ENCODE results near the gene SEZ6L2. TPM values are rescaled to one million over a fixed set of nuclear protein-coding genes. Genes with fewer than 3 reads are reported as not detected.

The SEZ6L2 gene
- total RNA-seq, 6 experiments from 2014 or later = 0.15 to 0.56 (median 0.32) TPM

DNA sequence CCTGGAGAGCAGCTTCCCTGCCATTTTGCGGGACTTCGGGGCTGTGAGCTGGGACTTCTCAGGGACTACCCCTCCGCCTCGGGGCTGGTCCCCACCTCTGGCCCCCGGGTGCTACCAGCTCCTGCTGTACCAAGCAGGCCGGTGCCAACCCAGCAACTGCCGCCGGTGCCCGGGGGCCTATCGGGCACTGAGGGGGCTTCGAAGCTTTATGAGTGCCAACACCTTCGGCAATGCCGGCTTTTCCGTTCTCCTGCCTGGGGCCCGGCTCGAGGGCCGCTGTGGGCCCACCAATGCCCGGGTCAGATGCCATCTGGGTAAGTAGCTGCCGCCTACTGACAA lies 2.2 kb upstream of the SEZ6L2 start:
- WGBS (ENCODE audit: insufficient coverage, low coverage, low lambda C conversion rate, missing lambda C conversion rate) = 90% methylated on average over 2 of the region's 19 CpGs
- intact Hi-C loops (cut with DNase I) = no loop called here
- H3K4me1 ChIP-seq = no peaks in the 10 kb centered on the region
- no peaks in the 10 kb centered on the region for H3K27me3 ChIP-seq
- H3K4me3 ChIP-seq = no peak overlapping the region
- no peaks in the 10 kb centered on the region for H3K36me3 ChIP-seq
- ATAC-seq (no peak), DNase-seq (no peak)
- TF ChIP-seq, protein P1, sequence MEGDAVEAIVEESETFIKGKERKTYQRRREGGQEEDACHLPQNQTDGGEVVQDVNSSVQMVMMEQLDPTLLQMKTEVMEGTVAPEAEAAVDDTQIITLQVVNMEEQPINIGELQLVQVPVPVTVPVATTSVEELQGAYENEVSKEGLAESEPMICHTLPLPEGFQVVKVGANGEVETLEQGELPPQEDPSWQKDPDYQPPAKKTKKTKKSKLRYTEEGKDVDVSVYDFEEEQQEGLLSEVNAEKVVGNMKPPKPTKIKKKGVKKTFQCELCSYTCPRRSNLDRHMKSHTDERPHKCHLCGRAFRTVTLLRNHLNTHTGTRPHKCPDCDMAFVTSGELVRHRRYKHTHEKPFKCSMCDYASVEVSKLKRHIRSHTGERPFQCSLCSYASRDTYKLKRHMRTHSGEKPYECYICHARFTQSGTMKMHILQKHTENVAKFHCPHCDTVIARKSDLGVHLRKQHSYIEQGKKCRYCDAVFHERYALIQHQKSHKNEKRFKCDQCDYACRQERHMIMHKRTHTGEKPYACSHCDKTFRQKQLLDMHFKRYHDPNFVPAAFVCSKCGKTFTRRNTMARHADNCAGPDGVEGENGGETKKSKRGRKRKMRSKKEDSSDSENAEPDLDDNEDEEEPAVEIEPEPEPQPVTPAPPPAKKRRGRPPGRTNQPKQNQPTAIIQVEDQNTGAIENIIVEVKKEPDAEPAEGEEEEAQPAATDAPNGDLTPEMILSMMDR (IDR thresholded peaks at IDR 0.05) = no peak
- TF ChIP-seq POLR2A (IDR thresholded peaks at IDR 0.05) = no peak
- no peaks in the 10 kb centered on the region for H3K9me3 ChIP-seq
- H3K27ac ChIP-seq = no peak overlapping the region

DNA sequence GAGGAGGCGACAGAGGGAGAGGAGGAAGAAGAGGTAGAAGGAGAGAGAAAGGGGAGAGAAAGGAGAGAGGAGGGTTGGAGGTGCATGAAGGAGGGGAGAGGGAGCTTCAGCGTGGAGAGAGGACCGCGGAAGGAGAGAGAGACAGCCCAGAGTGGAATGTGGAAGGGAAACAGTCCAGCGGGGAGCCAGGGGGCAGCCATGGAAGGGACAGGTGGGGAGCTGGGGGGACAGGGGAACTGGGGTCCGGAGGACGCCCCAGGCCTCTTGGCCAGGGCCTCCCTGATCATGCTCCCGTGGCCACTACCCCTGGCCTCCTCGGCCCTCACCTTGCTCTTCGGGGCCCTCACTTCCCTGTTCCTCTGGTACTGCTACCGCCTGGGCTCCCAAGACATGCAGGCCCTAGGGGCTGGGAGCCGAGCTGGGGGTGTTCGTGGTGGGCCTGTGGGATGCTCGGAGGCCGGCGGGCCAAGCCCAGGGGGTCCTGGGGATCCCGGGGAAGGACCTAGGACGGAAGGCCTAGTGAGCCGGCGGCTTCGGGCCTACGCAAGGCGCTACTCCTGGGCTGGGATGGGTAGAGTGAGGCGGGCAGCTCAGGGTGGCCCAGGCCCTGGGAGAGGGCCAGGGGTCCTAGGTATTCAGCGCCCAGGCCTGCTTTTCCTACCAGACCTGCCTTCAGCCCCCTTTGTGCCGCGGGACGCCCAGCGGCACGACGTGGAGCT lies 1.7 kb upstream of the SEZ6L2 start:
- TF ChIP-seq, protein P1 (IDR thresholded peaks at IDR 0.05) = no peak
- no peak for TF ChIP-seq POLR2A (IDR thresholded peaks at IDR 0.05)
- Histone ChIP-seq H3K27ac (no peak overlapping the region), H3K4me3 (peak overlapping the region in 2 of 3 donors; percentile 56 to 57), H3K9me3 (no peaks in the 10 kb centered on the region), H3K36me3 (no peaks in the 10 kb centered on the region), H3K4me1 (no peaks in the 10 kb centered on the region), H3K27me3 (no peaks in the 10 kb centered on the region)
- 28% methylated on average over 7 of the region's 31 CpGs for WGBS (ENCODE audit: insufficient coverage, low coverage, low lambda C conversion rate, missing lambda C conversion rate)
- ATAC-seq (no peak), DNase-seq (no peak)
- intact Hi-C loops (cut with DNase I) = no loop called here

DNA sequence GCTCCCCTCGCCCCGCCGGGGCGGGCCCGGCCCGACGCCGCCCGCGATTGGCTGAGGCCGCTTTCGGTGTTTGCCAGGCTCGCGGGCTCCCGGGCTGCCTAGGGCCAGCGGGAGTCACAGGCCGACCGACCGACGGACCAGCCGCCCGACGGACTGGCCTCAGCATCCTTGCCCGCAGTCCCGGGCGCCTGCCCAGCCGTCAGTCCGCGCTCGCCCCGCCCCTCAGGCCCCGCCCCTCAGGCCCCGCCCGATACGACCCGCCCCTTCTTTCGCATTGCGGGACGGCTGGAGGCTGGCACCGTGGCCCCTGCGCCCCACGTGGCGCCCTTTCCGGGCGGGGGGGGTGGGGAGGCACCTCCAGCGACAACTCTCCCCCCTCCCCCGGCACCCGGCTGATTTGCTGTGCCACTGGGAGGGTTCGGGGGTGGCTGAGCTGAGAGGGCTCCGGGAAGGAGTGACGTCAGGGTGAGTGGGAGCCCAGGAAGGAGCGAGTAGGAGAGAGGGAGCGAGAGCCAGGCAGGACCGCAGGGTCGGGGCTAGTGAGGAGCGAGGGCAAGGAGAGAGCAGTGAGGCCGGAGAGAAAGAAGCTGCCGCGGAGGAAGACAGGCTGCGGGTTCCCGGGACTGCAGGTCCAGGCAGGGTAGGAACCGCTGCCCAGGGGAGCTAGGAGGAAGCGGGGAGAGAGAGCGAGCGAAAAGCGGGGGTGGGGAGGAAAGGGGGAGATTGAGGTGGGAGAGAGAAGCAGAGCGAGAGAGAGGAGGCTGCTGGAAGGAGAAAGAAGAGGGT lies 945 bp upstream of the SEZ6L2 start, which contains the start of gene ASPHD1:
ASPHD1 (plus strand) TSS at position 387 of the 786 bp plus-strand sequence. CDS start 484 bp downstream, outside the sequence.
- Histone ChIP-seq H3K4me3 (peak within 1 kb of the TSS; percentile 51 to 57 (median 56)), H3K4me1 (no peaks in the 10 kb centered on the region), H3K27ac (no peak within 1 kb of the TSS), H3K27me3 (no peaks in the 10 kb centered on the region), H3K36me3 (no peaks in the 10 kb centered on the region), H3K9me3 (no peaks in the 10 kb centered on the region)
- DNase-seq = peak; percentile 71 to 73 (median 72)
- intact Hi-C loops (cut with DNase I) = no loop called here
- peak; percentile 83 to 93 (median 86) for ATAC-seq
- 3% methylated on average over 30 of the region's 67 CpGs for WGBS (ENCODE audit: insufficient coverage, low coverage, low lambda C conversion rate, missing lambda C conversion rate)
- TF ChIP-seq POLR2A (IDR thresholded peaks at IDR 0.05) = no peak
- TF ChIP-seq, protein P1 (IDR thresholded peaks at IDR 0.05) = no peak

DNA sequence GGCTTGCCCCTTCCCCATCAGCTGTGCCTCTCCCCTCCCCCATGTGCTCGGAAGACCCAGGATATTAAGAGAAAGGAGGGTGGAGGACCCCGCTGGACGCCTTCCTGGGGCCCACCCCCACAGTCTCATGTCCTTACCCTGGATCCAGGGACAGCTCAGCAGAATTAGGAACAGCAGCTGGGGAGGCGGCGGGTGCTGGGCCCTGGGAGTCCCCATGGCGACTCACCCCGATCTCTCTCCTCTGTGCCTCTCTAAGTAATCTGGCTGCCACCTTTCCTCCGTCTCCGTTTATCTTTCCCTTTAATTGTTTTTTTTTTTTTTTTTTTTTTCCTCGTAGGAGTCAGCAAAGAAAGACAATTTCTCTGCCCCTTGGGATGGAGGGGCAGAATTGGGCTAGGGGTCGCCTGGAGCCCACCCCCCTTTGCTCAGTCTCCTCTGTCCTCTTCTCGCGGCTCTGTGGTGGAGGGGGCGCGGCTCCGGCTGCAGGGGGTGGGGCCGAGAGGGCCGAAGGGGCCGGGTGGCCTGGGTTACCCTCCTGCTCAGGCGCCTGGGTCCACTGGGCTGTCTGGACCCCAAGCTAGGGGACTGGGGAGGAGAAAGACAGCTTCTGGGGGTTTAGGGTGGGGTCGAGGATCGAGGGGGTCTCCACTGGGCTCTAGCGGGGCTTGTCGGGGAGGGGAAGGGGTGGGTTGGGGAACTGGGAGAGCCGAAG lies 390 bp downstream of the SEZ6L2 start:
- WGBS (ENCODE audit: insufficient coverage, low coverage, low lambda C conversion rate, missing lambda C conversion rate) = 4% methylated on average over 21 of the region's 25 CpGs
- Histone ChIP-seq H3K27ac (no peak overlapping the region), H3K4me1 (no peaks in the 10 kb centered on the region), H3K9me3 (no peaks in the 10 kb centered on the region), H3K4me3 (no peak overlapping the region), H3K27me3 (no peaks in the 10 kb centered on the region), H3K36me3 (no peaks in the 10 kb centered on the region)
- ATAC-seq (no peak), DNase-seq (no peak)
- TF ChIP-seq POLR2A (IDR thresholded peaks at IDR 0.05) = no peak
- TF ChIP-seq, protein P1 (IDR thresholded peaks at IDR 0.05) = no peak
- intact Hi-C loops (cut with DNase I) = no loop called here

Measured in right lobe of liver (tissue), 6 donors.